HepG2 (cell line): ENCODE data around the gene SEPTIN10. TPM values are rescaled to one million over a fixed set of nuclear protein-coding genes. Genes with fewer than 3 reads are reported as not detected.

Experiments
- CEBPG ChIP-seq: IDR thresholded peaks from 2 replicates; pipeline ENCODE4 v1.6.1; 2016
- CEBPZ ChIP-seq: IDR thresholded peaks from 2 replicates; pipeline ENCODE4 v1.6.1; 2012; ENCODE audit warnings: low read length, improper control_type of control experiment
- EHMT2 ChIP-seq: fragments of 200-600 bp; sonication (generic); IDR thresholded peaks from 2 replicates; pipeline ENCODE4 v1.7.0; 2017; ENCODE audit warnings: antibody characterized with exemption, low read depth, low read length, borderline replicate concordance
- GTF2F1 ChIP-seq: fragments of 150-350 bp; IDR thresholded peaks from 2 replicates; pipeline ENCODE4 v1.6.1; 2014; ENCODE audit warnings: low read length
- ISX ChIP-seq: sonication (generic); formaldehyde crosslinking; conservative IDR thresholded peaks from 2 replicates; pipeline ENCODE4 v1.5.0; 2020; ENCODE audit warnings: missing genetic modification reagents
- MAFG ChIP-seq: sonication (generic); formaldehyde crosslinking; IDR thresholded peaks from 2 replicates; pipeline ENCODE4 v1.5.1; 2020; ENCODE audit warnings: mild to moderate bottlenecking, missing genetic modification reagents
- MAX ChIP-seq: IDR thresholded peaks from 2 replicates; pipeline ENCODE4 v1.6.1; 2012; ENCODE audit warnings: inconsistent platforms
- MIER2 ChIP-seq: IDR thresholded peaks from 2 replicates; pipeline ENCODE4 v1.6.1; 2016; ENCODE audit warnings: missing biosample characterization, missing genetic modification reagents
- REPIN1 ChIP-seq: sonication (generic); formaldehyde crosslinking; IDR thresholded peaks from 2 replicates; pipeline ENCODE4 v1.8.0; 2022; ENCODE audit warnings: missing genetic modification reagents, low read depth, mild to moderate bottlenecking, borderline replicate concordance
- ZNF10 ChIP-seq: sonication (generic); formaldehyde crosslinking; IDR thresholded peaks from 2 replicates; pipeline ENCODE4 v1.4.0; 2020; ENCODE audit warnings: mild to moderate bottlenecking, low read depth, missing genetic modification reagents, borderline replicate concordance
- ZNF138 ChIP-seq: sonication (generic); formaldehyde crosslinking; IDR thresholded peaks from 2 replicates; pipeline ENCODE4 v1.5.0; 2020; ENCODE audit warnings: mild to moderate bottlenecking, low read depth, missing genetic modification reagents
- ZNF639 ChIP-seq: conservative IDR thresholded peaks from 2 replicates; pipeline ENCODE4 v1.6.1; 2018; ENCODE audit warnings: missing genetic modification reagents
- ZNF687 ChIP-seq: sonication (generic); formaldehyde crosslinking; IDR thresholded peaks from 2 replicates; pipeline ENCODE4 v1.5.1; 2020; ENCODE audit warnings: mild to moderate bottlenecking, missing genetic modification reagents, moderate library complexity
- ZNF713 ChIP-seq: sonication (generic); formaldehyde crosslinking; IDR thresholded peaks from 2 replicates; pipeline ENCODE4 v1.4.0; 2020; ENCODE audit warnings: mild to moderate bottlenecking, missing genetic modification reagents
- ZNF772 ChIP-seq: sonication (generic); formaldehyde crosslinking; IDR thresholded peaks from 2 replicates; pipeline ENCODE4 v1.5.0; 2020; ENCODE audit warnings: mild to moderate bottlenecking, missing genetic modification reagents
- ZZZ3 ChIP-seq: sonication (generic); formaldehyde crosslinking; IDR thresholded peaks from 2 replicates; pipeline ENCODE4 v1.4.0; 2020; ENCODE audit warnings: missing genetic modification reagents, mild to moderate bottlenecking, borderline replicate concordance
- polyA plus RNA-seq, 8 experiments: library from polyadenylated mRNA; depleted of rRNA in 3 of 8; stranded (reverse) in 7 of 8; unstranded in 1 of 8; fragments of >200 nt; fragmentation: Illumina TruSeq in 4 of 8; extraction: Trizol in 4 of 8; gene quantifications; 2 replicates each; pipeline versions ENCODE4 v1.2.1 to v1.2.3, GENCODE V29; 2011 to 2016; ENCODE audit warnings: low read depth in 4 of 8, missing spikeins in 1 of 8, mixed read lengths in 1 of 8; ENCODE audit not compliant: insufficient read depth in 1 of 8
- total RNA-seq, 5 experiments: library from RNA; depleted of rRNA; stranded (reverse); fragments of >200 nt; fragmentation: Illumina TruSeq; extraction: Trizol; gene quantifications; 2 replicates each; pipeline ENCODE4 v1.2.3, GENCODE V29; 2016; ENCODE audit warnings: low read depth in 1 of 5
- TF ChIP-seq, protein P1 (sequence below): sonication (generic); formaldehyde crosslinking; IDR thresholded peaks from 2 replicates; pipeline ENCODE4 v1.4.0; 2020; ENCODE audit warnings: missing genetic modification reagents, borderline replicate concordance

SEPTIN10 gene
- total and polyA plus RNA-seq, 2 of the 13 experiments (the other 11 are each of a cell fraction or from before 2014, with no cell fraction given) = 45.8 to 67.5 TPM

- TF ChIP-seq ZNF10 (CRISPR knock-in tag) (no peak), EHMT2 (no peak), MIER2 (CRISPR knock-in tag) (no peak), ZNF138 (CRISPR knock-in tag) (no peak), ZZZ3 (CRISPR knock-in tag) (no peak), ZNF713 (CRISPR knock-in tag) (no peak), ZNF687 (peak; percentile 82), MAFG (CRISPR knock-in tag) (no peak), MAX (peak; percentile 94), CEBPZ (no peak), ZNF772 (CRISPR knock-in tag) (no peak; the same call in 1 of the 2 replicates), GTF2F1 (no peak), ZNF639 (CRISPR knock-in tag) (no peak), REPIN1 (CRISPR knock-in tag) (no peak), CEBPG (CRISPR knock-in tag) (no peak), ISX (CRISPR knock-in tag) (no peak)
- TF ChIP-seq, protein P1, sequence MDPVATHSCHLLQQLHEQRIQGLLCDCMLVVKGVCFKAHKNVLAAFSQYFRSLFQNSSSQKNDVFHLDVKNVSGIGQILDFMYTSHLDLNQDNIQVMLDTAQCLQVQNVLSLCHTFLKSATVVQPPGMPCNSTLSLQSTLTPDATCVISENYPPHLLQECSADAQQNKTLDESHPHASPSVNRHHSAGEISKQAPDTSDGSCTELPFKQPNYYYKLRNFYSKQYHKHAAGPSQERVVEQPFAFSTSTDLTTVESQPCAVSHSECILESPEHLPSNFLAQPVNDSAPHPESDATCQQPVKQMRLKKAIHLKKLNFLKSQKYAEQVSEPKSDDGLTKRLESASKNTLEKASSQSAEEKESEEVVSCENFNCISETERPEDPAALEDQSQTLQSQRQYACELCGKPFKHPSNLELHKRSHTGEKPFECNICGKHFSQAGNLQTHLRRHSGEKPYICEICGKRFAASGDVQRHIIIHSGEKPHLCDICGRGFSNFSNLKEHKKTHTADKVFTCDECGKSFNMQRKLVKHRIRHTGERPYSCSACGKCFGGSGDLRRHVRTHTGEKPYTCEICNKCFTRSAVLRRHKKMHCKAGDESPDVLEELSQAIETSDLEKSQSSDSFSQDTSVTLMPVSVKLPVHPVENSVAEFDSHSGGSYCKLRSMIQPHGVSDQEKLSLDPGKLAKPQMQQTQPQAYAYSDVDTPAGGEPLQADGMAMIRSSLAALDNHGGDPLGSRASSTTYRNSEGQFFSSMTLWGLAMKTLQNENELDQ (CRISPR knock-in tag) = no peak
Measured at GRCh38 chr2:109529532-109530449, 84.0 kb downstream of the SEPTIN10 start (continued).
